Keratinocyte (primary cell): Measurements from ENCODE around the gene CD244.
"Not testable (repeated sequence)": the region's sequence is repeated elsewhere in the genome, so short reads cannot be mapped to it uniquely, and the experiment has no call there.

Experiments
- CTCF ChIP-seq, 3 experiments: IDR thresholded peaks in 1 of 3; conservative IDR thresholded peaks in 1 of 3; optimal IDR thresholded peaks in 1 of 3; 2 replicates in 2 of 3; 3 replicates in 1 of 3; pipeline versions ENCODE3 to v1.5.1; 2011; ENCODE audit warnings: low read length in 3 of 3, mild to moderate bottlenecking in 3 of 3, moderate library complexity in 2 of 3, control low read depth in 1 of 3, inconsistent platforms in 1 of 3; ENCODE audit not compliant: insufficient read depth in 2 of 3; ENCODE audit errors: extremely low read depth in 1 of 3
- EZH2 ChIP-seq: IDR thresholded peaks from one replicate; pipeline ENCODE4 v1.6.1; 2012; ENCODE audit warnings: inconsistent platforms, mild to moderate bottlenecking, low read length, moderate library complexity

- not testable (repeated sequence) for TF ChIP-seq CTCF (optimal IDR thresholded peaks at IDR 0.05 in 1 of 3, IDR thresholded peaks at IDR 0.05 in 1 of 3, conservative IDR thresholded peaks at IDR 0.05 in 1 of 3; ENCODE audit: extremely low read depth in 1 of 3, insufficient read depth in 2 of 3, low read length in 3 of 3); EZH2
Measured at GRCh38 chr1:160782988-160783765, 79.5 kb downstream of the CD244 start.
